PC-3 (cell line): ENCODE data around the gene CARMIL1. TPM values are rescaled to one million over a fixed set of nuclear protein-coding genes. Genes with fewer than 3 reads are reported as not detected.

Source experiments
- ATAC-seq: fragments of 200-7000 bp; cut with Tn5 transposase; 2 replicates; pipeline ENCODE4 v1.9.1; 2020; ENCODE audit warnings: mild to moderate bottlenecking, moderate library complexity
- BruUV-seq: library from RNA; stranded (reverse); fragments of 400-500 nt; replicated peaks from 2 replicates; lab custom pipeline; 2021; lab: Mats Ljungman, UMichigan
- CTCF ChIA-PET: fragments of 300-600 bp; sonication (Branson Sonifier 250); formaldehyde crosslinking; loops from one replicate; lab custom pipeline; 2022; ENCODE audit warnings: antibody characterized with exemption; lab: Charles Lee
- POLR2A ChIA-PET: fragments of 300-600 bp; sonication (Branson Sonifier 250); formaldehyde crosslinking; loops from one replicate; lab custom pipeline; 2022; ENCODE audit warnings: antibody characterized with exemption; ENCODE audit not compliant: unreplicated experiment; lab: Charles Lee
- DNase-seq: peaks from one replicate; pipeline ENCODE4 v3.0.0-alpha.2; 2015
- H2AFZ ChIP-seq: fragments of 300-600 bp; sonication (generic); 2 replicates; pipeline ENCODE4 v1.6.0; 2016; ENCODE audit warnings: antibody characterized with exemption, low read length
- H3F3A ChIP-seq: fragments of 300-600 bp; sonication (generic); one replicate; pipeline ENCODE4 v1.6.0; 2017; ENCODE audit warnings: antibody characterized with exemption, low read length, control low read depth, mild to moderate bottlenecking; ENCODE audit not compliant: unreplicated experiment
- H3K27ac ChIP-seq: fragments of 300-600 bp; sonication (generic); 2 replicates; pipeline ENCODE4 v1.5.1; 2016; ENCODE audit warnings: mild to moderate bottlenecking, low read length
- H3K27me3 ChIP-seq: fragments of 300-600 bp; sonication (generic); 2 replicates; pipeline ENCODE4 v1.6.1; 2016; ENCODE audit warnings: low read length, mixed read lengths
- H3K36me3 ChIP-seq: fragments of 300-600 bp; sonication (generic); 2 replicates; pipeline ENCODE4 v1.6.1; 2016; ENCODE audit warnings: low read depth, mixed run types, low read length, mixed read lengths
- H3K4me1 ChIP-seq: fragments of 300-600 bp; sonication (generic); 2 replicates; pipeline ENCODE4 v1.5.1; 2016; ENCODE audit warnings: low read length; ENCODE audit not compliant: insufficient read depth
- H3K4me2 ChIP-seq: fragments of 300-600 bp; sonication (generic); 2 replicates; pipeline ENCODE4 v1.6.0; 2016; ENCODE audit warnings: low read length
- H3K4me3 ChIP-seq: fragments of 300-600 bp; sonication (generic); 2 replicates; pipeline ENCODE4 v1.5.1; 2016; ENCODE audit warnings: mild to moderate bottlenecking, low read length, mixed read lengths
- H3K79me2 ChIP-seq: fragments of 300-600 bp; sonication (generic); 2 replicates; pipeline ENCODE4 v1.6.1; 2017; ENCODE audit warnings: low read length, mixed read lengths
- H3K9ac ChIP-seq: fragments of 300-600 bp; sonication (generic); 2 replicates; pipeline ENCODE4 v1.6.0; 2016; ENCODE audit warnings: mild to moderate bottlenecking, low read length
- H3K9me2 ChIP-seq: fragments of 300-600 bp; sonication (generic); replicated peaks from 2 replicates; pipeline ENCODE4 v1.6.1; 2016; ENCODE audit warnings: mixed run types, low read length, mixed read lengths
- H3K9me3 ChIP-seq: fragments of 300-600 bp; sonication (generic); 2 replicates; pipeline ENCODE4 v1.6.1; 2016; ENCODE audit warnings: low read length, mixed read lengths
- H4K20me1 ChIP-seq: fragments of 300-600 bp; sonication (generic); 2 replicates; pipeline ENCODE4 v1.6.1; 2016; ENCODE audit warnings: low read length, mixed read lengths
- CTCF ChIP-seq: fragments of 300-600 bp; sonication (generic); conservative IDR thresholded peaks from 2 replicates; pipeline ENCODE4 v1.5.1; 2017; ENCODE audit warnings: antibody characterized with exemption, low read depth, mild to moderate bottlenecking, low read length
- EZH2 ChIP-seq: fragments of 300-600 bp; sonication (generic); IDR thresholded peaks from one replicate; pipeline ENCODE4 v1.6.1; 2017; ENCODE audit warnings: antibody characterized with exemption, mild to moderate bottlenecking, low read length; ENCODE audit not compliant: unreplicated experiment
- EZH2phosphoT487 ChIP-seq: fragments of 300-600 bp; sonication (generic); IDR thresholded peaks from 2 replicates; pipeline ENCODE4 v1.6.1; 2018; ENCODE audit warnings: mild to moderate bottlenecking, antibody characterized with exemption, low read length, borderline replicate concordance
- intact Hi-C: fragments of 100-400 bp; cut with micrococcal nuclease; formaldehyde crosslinking; loops from 2 replicates; pipeline ENCODE4 v1.9.0; 2023
- total RNA-seq: library from RNA; depleted of rRNA; stranded (reverse); fragments of >200 nt; gene quantifications from 2 replicates; pipeline ENCODE4 v1.2.3, GENCODE V29; 2014

The CARMIL1 gene
- total RNA-seq, 1 experiment from 2014 or later: 22.0 TPM

GRCh38 chr6:25446830-25447569, 167.8 kb downstream of the CARMIL1 start:
- peak overlapping the region; percentile 83 for H3K27ac ChIP-seq

GRCh38 chr6:25447570-25447929, 168.4 kb downstream of the CARMIL1 start:
- intact Hi-C loops: no loop called here
- Histone ChIP-seq H3K9me3 (no peaks in the 10 kb centered on the region), H3K36me3 (peaks cover 7% of the 10 kb centered on the region; the same call in 1 of the 2 replicates), H3K79me2 (no peaks in the 10 kb centered on the region), H3K4me3 (no peak overlapping the region), H3K27me3 (no peaks in the 10 kb centered on the region), H2AFZ (no peak overlapping the region), H4K20me1 (no peaks in the 10 kb centered on the region), H3F3A (no peaks in the 10 kb centered on the region), H3K9ac (peak overlapping the region; percentile 36), H3K9me2 (no peaks in the 10 kb centered on the region), H3K4me2 (0 out of 2 replicates have a peak overlapping the region, but pooled peaks have one; percentile 22), H3K27ac (peak overlapping the region; percentile 83), H3K4me1 (peaks cover 46% of the 10 kb centered on the region)
- POLR2A ChIA-PET: no interaction called here
- no peak for TF ChIP-seq EZH2
- no peak for TF ChIP-seq CTCF
- no peak for TF ChIP-seq EZH2phosphoT487
- no peak for DNase-seq
- no TSS peak for BruUV-seq
- peak; percentile 5 for ATAC-seq
- CTCF ChIA-PET: no interaction called here

More at GRCh38 chr6:25446830-25447569, 167.8 kb downstream of the CARMIL1 start:
- Histone ChIP-seq H3K79me2 (no peaks in the 10 kb centered on the region), H4K20me1 (no peaks in the 10 kb centered on the region), H3K4me3 (no peak overlapping the region), H3F3A (no peaks in the 10 kb centered on the region), H3K9me3 (no peaks in the 10 kb centered on the region), H3K9me2 (no peaks in the 10 kb centered on the region), H3K4me2 (0 out of 2 replicates have a peak overlapping the region, but pooled peaks have one; percentile 7), H2AFZ (no peak overlapping the region), H3K27me3 (no peaks in the 10 kb centered on the region), H3K36me3 (peaks cover 7% of the 10 kb centered on the region; the same call in 1 of the 2 replicates), H3K9ac (peak overlapping the region; percentile 36), H3K4me1 (peaks cover 48% of the 10 kb centered on the region)
- CTCF ChIA-PET: interaction anchor here (0.7 kb wide), 2 partner anchors 26 to 168 kb away, joined by 3 to 7 read pairs; partner anchors contain the start of gene CARMIL1
- intact Hi-C loops: no loop called here
- peak; percentile 76 for DNase-seq
- ATAC-seq: peak; percentile 46
- POLR2A ChIA-PET: no interaction called here
- no peak for TF ChIP-seq CTCF
- TF ChIP-seq EZH2: no peak
- no peak for TF ChIP-seq EZH2phosphoT487
- no TSS peak for BruUV-seq
